GM10266 (cell line): ENCODE results near the gene BANP.
"Not testable (repeated sequence)": the region's sequence is repeated elsewhere in the genome, so short reads cannot be mapped to it uniquely, and the experiment has no call there.

Source experiments
- DNase-seq: peaks from one replicate; pipeline ENCODE4 v3.0.0; 2012; ENCODE audit errors: extremely low spot score
- CTCF ChIP-seq: IDR thresholded peaks from 2 replicates; pipeline ENCODE4 v1.5.1; 2012; ENCODE audit warnings: mild to moderate bottlenecking, low read depth; ENCODE audit not compliant: control insufficient read depth, insufficient read depth; ENCODE audit errors: missing control alignments

The BANP gene

GRCh38 chr16:88023366-88023765 is 72.1 kb downstream of the BANP start:
- TF ChIP-seq CTCF: no peak

GRCh38 chr16:88023786-88024185 is 72.6 kb downstream of the BANP start:
- no peak for TF ChIP-seq CTCF
- no peak for DNase-seq

More at GRCh38 chr16:88023366-88023765, 72.1 kb downstream of the BANP start:
- no peak for DNase-seq

- DNase-seq: not testable (repeated sequence)
Observed at GRCh38 chr16:88024491-88025085, 73.4 kb downstream of the BANP start.

GRCh38 chr16:88025086-88025492 is 73.9 kb downstream of the BANP start:
- not testable (repeated sequence) for DNase-seq

GRCh38 chr16:88025828-88026555 is 74.8 kb downstream of the BANP start:
- not testable (repeated sequence) for DNase-seq

- no peak for DNase-seq
- TF ChIP-seq CTCF: no peak
Observed at GRCh38 chr16:88026964-88027938, 76.0 kb downstream of the BANP start.

GRCh38 chr16:88028177-88028930 is 77.1 kb downstream of the BANP start:
- not testable (repeated sequence) for DNase-seq

GRCh38 chr16:88030498-88030897 is 79.3 kb downstream of the BANP start:
- no peak for TF ChIP-seq CTCF
- DNase-seq: no peak

- not testable (repeated sequence) for DNase-seq
Observed at GRCh38 chr16:88030961-88031360, 79.7 kb downstream of the BANP start.

GRCh38 chr16:88033003-88033740 is 81.9 kb downstream of the BANP start:
- DNase-seq: not testable (repeated sequence)
